ENCODE results near the gene ITCH.

Gene ITCH

DNA sequence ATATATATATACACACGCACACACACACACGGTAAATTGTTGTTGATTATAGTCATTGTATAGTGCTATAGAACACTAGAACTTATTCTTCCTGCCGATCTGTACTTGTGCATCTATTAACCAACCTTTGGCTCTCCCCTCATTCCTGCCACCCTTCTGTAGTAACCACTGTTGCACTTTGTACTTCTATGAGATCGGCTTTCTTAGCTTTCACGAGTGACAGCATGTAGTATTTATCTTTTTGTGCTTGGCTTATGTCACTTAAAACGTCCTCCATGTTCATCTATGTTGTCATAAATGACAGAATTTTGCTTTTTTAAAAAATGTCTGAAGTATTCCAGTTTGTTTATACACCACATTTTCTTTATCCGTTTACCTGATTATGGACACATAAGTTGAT lies 132.2 kb downstream of the ITCH start:
- ChIA-PET POLR2A (no interaction called here), CTCF (interaction anchor here (0.6 kb wide), 1 partner anchor 24 kb away, joined by 5 read pairs; no protein-coding TSS in a partner anchor)
- Histone ChIP-seq H3K9me3 (ENCODE audit: control insufficient read depth, insufficient read depth, low read depth, low read length) (no peaks in the 10 kb centered on the region), H3K27ac (ENCODE audit: extremely low read depth, low read depth, low read length) (no peak overlapping the region), H3K4me1 (ENCODE audit: control insufficient read depth, insufficient read depth, low read length) (no peaks in the 10 kb centered on the region), H3K36me3 (ENCODE audit: control insufficient read depth in 2 of 2, insufficient read depth in 1 of 2, low read length in 2 of 2) (peaks cover 41 to 82% of the 10 kb centered on the region in 2 experiments), H3K4me3 (ENCODE audit: low read depth, low read length) (no peak overlapping the region)
- TF ChIP-seq ZNF2 (tag by site-specific recombination; IDR thresholded peaks at IDR 0.05) (no peak), ZNF114 (tag by site-specific recombination; IDR thresholded peaks at IDR 0.05) (no peak), ZNF521 (tag by site-specific recombination; IDR thresholded peaks at IDR 0.05) (no peak), ZBTB21 (tag by site-specific recombination; IDR thresholded peaks at IDR 0.05) (no peak), ZIC2 (tag by site-specific recombination; IDR thresholded peaks at IDR 0.05) (no peak), ZNF433 (tag by site-specific recombination; IDR thresholded peaks at IDR 0.05; ENCODE audit: low read depth) (no peak), ZBTB20 (tag by site-specific recombination; IDR thresholded peaks at IDR 0.05) (no peak), ZNF610 (tag by site-specific recombination; IDR thresholded peaks at IDR 0.05; ENCODE audit: borderline replicate concordance) (no peak), KLF8 (tag by site-specific recombination; IDR thresholded peaks at IDR 0.05) (no peak), YY2 (tag by site-specific recombination; IDR thresholded peaks at IDR 0.05) (no peak), ZNF391 (tag by site-specific recombination; IDR thresholded peaks at IDR 0.05; ENCODE audit: borderline replicate concordance, low read depth) (no peak), KLF7 (tag by site-specific recombination; IDR thresholded peaks at IDR 0.05; ENCODE audit: borderline replicate concordance) (no peak), ZNF48 (tag by site-specific recombination; IDR thresholded peaks at IDR 0.05) (no peak), ZNF677 (tag by site-specific recombination; IDR thresholded peaks at IDR 0.05) (no peak)
- TF ChIP-seq, protein P1, sequence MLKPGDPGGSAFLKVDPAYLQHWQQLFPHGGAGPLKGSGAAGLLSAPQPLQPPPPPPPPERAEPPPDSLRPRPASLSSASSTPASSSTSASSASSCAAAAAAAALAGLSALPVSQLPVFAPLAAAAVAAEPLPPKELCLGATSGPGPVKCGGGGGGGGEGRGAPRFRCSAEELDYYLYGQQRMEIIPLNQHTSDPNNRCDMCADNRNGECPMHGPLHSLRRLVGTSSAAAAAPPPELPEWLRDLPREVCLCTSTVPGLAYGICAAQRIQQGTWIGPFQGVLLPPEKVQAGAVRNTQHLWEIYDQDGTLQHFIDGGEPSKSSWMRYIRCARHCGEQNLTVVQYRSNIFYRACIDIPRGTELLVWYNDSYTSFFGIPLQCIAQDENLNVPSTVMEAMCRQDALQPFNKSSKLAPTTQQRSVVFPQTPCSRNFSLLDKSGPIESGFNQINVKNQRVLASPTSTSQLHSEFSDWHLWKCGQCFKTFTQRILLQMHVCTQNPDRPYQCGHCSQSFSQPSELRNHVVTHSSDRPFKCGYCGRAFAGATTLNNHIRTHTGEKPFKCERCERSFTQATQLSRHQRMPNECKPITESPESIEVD (tag by site-specific recombination; IDR thresholded peaks at IDR 0.05) = no peak
- TF ChIP-seq, protein P2, sequence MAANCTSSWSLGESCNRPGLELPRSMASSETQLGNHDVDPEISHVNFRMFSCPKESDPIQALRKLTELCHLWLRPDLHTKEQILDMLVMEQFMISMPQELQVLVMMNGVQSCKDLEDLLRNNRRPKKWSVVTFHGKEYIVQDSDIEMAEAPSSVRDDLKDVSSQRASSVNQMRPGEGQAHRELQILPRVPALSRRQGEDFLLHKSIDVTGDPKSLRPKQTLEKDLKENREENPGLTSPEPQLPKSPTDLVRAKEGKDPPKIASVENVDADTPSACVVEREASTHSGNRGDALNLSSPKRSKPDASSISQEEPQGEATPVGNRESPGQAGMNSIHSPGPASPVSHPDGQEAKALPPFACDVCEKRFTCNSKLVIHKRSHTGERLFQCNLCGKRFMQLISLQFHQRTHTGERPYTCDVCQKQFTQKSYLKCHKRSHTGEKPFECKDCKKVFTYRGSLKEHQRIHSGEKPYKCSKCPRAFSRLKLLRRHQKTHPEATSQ (tag by site-specific recombination; IDR thresholded peaks at IDR 0.05) = no peak
- TF ChIP-seq, protein P3, sequence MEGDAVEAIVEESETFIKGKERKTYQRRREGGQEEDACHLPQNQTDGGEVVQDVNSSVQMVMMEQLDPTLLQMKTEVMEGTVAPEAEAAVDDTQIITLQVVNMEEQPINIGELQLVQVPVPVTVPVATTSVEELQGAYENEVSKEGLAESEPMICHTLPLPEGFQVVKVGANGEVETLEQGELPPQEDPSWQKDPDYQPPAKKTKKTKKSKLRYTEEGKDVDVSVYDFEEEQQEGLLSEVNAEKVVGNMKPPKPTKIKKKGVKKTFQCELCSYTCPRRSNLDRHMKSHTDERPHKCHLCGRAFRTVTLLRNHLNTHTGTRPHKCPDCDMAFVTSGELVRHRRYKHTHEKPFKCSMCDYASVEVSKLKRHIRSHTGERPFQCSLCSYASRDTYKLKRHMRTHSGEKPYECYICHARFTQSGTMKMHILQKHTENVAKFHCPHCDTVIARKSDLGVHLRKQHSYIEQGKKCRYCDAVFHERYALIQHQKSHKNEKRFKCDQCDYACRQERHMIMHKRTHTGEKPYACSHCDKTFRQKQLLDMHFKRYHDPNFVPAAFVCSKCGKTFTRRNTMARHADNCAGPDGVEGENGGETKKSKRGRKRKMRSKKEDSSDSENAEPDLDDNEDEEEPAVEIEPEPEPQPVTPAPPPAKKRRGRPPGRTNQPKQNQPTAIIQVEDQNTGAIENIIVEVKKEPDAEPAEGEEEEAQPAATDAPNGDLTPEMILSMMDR (tag by site-specific recombination; IDR thresholded peaks at IDR 0.05) = no peak
- TF ChIP-seq, protein P4, sequence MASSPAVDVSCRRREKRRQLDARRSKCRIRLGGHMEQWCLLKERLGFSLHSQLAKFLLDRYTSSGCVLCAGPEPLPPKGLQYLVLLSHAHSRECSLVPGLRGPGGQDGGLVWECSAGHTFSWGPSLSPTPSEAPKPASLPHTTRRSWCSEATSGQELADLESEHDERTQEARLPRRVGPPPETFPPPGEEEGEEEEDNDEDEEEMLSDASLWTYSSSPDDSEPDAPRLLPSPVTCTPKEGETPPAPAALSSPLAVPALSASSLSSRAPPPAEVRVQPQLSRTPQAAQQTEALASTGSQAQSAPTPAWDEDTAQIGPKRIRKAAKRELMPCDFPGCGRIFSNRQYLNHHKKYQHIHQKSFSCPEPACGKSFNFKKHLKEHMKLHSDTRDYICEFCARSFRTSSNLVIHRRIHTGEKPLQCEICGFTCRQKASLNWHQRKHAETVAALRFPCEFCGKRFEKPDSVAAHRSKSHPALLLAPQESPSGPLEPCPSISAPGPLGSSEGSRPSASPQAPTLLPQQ (tag by site-specific recombination; IDR thresholded peaks at IDR 0.05) = no peak
- TF ChIP-seq, protein P5, sequence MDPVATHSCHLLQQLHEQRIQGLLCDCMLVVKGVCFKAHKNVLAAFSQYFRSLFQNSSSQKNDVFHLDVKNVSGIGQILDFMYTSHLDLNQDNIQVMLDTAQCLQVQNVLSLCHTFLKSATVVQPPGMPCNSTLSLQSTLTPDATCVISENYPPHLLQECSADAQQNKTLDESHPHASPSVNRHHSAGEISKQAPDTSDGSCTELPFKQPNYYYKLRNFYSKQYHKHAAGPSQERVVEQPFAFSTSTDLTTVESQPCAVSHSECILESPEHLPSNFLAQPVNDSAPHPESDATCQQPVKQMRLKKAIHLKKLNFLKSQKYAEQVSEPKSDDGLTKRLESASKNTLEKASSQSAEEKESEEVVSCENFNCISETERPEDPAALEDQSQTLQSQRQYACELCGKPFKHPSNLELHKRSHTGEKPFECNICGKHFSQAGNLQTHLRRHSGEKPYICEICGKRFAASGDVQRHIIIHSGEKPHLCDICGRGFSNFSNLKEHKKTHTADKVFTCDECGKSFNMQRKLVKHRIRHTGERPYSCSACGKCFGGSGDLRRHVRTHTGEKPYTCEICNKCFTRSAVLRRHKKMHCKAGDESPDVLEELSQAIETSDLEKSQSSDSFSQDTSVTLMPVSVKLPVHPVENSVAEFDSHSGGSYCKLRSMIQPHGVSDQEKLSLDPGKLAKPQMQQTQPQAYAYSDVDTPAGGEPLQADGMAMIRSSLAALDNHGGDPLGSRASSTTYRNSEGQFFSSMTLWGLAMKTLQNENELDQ (tag by site-specific recombination; IDR thresholded peaks at IDR 0.05; ENCODE audit: low read depth) = no peak
